HEK293T (cell line): ENCODE results near the gene CCDC167.

Experiments
- ARNT ChIP-seq: fragments of 450-650 bp; IDR thresholded peaks from 2 replicates; pipeline ENCODE4 v1.6.1; 2017; ENCODE audit warnings: mild to moderate bottlenecking
- CTBP1 ChIP-seq: fragments of 450-650 bp; IDR thresholded peaks from 2 replicates; pipeline ENCODE4 v1.6.1; 2016; ENCODE audit warnings: borderline replicate concordance
- ELF4 ChIP-seq: fragments of 450-650 bp; IDR thresholded peaks from 2 replicates; pipeline ENCODE4 v1.6.1; 2017; ENCODE audit warnings: antibody characterized with exemption
- FOXM1 ChIP-seq: fragments of 450-650 bp; IDR thresholded peaks from 2 replicates; pipeline ENCODE4 v1.6.1; 2017; ENCODE audit warnings: mild to moderate bottlenecking, borderline replicate concordance
- HDGF ChIP-seq: fragments of 450-650 bp; IDR thresholded peaks from 2 replicates; pipeline ENCODE4 v1.6.1; 2017; ENCODE audit warnings: antibody characterized with exemption, borderline replicate concordance
- NFRKB ChIP-seq: fragments of 450-650 bp; IDR thresholded peaks from 2 replicates; pipeline ENCODE4 v1.6.1; 2016; ENCODE audit warnings: mild to moderate bottlenecking, moderate library complexity
- SUZ12 ChIP-seq: fragments of 450-650 bp; IDR thresholded peaks from 2 replicates; pipeline ENCODE4 v1.6.1; 2016; ENCODE audit warnings: mild to moderate bottlenecking
- TARDBP ChIP-seq: fragments of 450-650 bp; IDR thresholded peaks from 2 replicates; pipeline ENCODE4 v1.6.1; 2016

- TF ChIP-seq FOXM1: no peak
- no peak for TF ChIP-seq SUZ12
- TF ChIP-seq TARDBP: no peak
- TF ChIP-seq ARNT: no peak
- TF ChIP-seq ELF4: no peak
- TF ChIP-seq CTBP1: no peak
- TF ChIP-seq NFRKB: no peak
- no peak for TF ChIP-seq HDGF
Measured at GRCh38 chr6:37477191-37477590, 22.5 kb downstream of the CCDC167 start.
